H54 (cell line): Measurements from ENCODE around the gene RET.

Experiments used
- DNase-seq: peaks from one replicate; pipeline ENCODE4 v3.0.0; 2011; ENCODE audit warnings: low spot score, mixed read lengths; ENCODE audit not compliant: insufficient read length
- FAIRE-seq: peaks from 3 replicates; lab custom pipeline; 2011; peaks lifted over from hg19 to GRCh38; lab: Jason Lieb, UNC
- POLR2A ChIP-seq: IDR thresholded peaks from 2 replicates; pipeline ENCODE4 v1.6.1; 2011; ENCODE audit warnings: low read depth, mild to moderate bottlenecking, low read length

Gene RET

DNA sequence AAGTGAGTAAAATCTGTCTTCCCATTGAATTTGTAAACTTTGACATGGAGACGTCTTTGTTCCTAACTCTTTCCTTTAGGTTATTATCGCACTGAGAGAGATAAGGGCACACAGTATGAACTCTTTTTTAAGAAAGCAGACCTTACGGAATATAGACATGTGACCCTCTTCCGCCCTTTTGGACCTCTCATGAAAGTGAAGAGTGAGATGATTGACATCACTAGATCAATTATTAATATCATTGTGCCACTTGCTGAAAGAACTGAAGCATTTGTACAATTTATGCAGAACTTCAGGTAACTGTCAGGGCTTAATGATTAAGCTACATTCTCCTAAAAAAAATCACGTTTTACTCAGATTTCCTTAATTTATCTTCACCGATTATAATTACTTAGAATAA is 81.8 kb downstream of the RET start:
- DNase-seq = no peak
- no peak for FAIRE-seq
- TF ChIP-seq POLR2A = no peak

DNA sequence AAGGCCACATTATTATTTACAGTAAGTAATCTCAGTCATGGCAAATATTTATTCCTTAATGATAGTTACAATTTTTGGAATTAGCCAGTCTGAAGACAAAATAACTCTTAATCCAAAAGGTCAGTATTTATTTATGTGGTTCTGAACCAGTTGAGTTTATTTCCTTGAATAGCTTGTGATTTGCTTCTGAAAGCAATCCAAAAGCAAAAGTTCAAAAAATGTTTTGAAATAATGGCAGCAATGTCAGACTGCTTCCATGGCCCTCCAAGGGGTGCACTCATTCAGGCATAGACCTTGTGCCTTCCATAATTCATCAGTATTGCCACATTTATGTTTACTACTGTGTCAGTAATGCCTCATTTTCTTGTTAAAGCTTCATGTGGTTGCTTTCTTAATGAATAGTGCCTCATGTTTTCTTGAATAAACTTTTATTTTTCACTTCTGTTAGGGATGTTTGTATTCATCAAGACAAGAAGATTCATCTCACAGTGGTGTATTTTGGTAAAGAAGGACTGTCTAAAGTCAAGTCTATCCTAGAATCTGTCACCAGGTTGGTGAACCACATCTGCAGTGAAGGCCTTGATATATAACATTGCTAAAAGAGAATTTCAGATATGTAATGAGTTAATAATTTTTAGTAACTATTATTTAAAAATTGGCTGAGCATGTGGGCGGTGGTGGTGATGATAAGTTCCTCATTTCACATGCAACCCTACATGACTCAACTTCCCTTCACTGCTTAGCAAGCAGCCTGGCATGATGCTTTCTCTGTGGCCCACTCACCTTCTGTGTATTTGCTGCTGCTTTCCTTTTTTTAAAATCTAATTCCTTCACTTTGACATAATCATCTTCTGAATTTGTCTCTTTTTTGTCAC is 83.4 kb downstream of the RET start:
- FAIRE-seq = no peak
- TF ChIP-seq POLR2A = no peak
- no peak for DNase-seq

DNA sequence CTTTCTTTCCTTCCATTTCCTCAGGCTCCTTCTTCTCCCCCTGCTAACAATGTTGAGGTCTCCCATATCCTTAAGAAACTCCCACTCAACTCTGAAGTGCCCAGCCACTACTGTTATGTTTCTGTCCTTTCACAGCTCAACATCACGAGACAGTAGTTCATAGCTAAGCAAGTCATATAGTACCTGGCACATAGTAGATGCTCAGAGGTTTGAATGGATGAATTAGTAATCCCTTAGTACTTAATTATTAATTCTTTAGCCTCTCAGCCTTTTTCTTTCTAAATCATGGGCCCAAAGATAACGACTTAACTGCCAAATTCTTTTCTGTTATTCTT is 84.0 kb downstream of the RET start:
- no peak for FAIRE-seq
- no peak for TF ChIP-seq POLR2A
- no peak for DNase-seq

DNA sequence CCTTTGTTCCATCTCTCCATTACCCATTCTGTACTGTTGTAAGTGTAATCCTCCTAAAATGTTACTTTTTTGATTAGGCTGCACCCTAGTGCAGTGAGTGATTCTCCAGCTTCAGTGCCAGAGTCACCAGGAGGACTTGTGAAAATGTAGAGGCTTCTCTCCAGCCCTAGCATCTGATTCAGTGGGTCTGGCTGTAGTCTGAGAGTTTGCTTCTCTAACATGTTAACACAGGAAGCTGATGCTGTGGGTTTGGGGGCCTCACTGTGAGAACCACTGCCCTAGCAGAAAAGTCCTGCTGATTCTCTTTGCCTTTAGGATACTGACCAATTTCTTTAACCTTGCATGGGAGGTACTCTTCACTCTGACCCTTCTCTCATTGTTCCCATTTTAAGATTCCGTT is 85.7 kb downstream of the RET start:
- DNase-seq (no peak), FAIRE-seq (no peak)
- no peak for TF ChIP-seq POLR2A

DNA sequence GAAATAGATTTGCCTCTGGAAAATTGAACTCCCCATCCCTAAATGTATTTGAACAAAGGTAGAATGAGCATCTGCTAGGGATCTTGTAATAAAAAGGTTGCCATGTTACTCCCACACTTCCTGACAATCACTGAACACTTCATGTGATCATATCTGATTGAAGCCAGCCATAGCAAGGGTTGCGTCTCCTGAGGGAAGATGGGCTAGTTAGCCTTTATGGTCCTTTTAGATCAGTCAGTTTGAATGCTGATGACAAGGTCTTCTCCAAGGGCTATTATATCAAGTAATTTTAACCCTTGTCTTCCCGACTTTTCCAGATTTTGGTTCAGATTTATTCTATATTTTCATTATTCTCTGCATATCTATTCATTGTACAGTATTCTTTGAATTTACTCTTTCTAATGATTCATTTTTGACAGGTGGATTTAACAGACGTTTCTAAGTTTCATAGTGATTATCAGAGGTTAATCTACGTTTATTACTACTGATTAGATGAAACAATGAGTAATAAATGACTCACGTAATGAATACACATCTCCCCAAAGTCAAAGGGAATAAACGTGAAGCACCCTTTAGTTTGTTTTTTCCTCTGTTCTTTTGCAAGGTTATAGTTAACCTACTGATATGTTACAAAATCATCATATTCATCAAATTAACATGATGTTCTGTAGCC is 89.5 kb downstream of the RET start:
- DNase-seq = no peak
- FAIRE-seq = no peak
- no peak for TF ChIP-seq POLR2A

DNA sequence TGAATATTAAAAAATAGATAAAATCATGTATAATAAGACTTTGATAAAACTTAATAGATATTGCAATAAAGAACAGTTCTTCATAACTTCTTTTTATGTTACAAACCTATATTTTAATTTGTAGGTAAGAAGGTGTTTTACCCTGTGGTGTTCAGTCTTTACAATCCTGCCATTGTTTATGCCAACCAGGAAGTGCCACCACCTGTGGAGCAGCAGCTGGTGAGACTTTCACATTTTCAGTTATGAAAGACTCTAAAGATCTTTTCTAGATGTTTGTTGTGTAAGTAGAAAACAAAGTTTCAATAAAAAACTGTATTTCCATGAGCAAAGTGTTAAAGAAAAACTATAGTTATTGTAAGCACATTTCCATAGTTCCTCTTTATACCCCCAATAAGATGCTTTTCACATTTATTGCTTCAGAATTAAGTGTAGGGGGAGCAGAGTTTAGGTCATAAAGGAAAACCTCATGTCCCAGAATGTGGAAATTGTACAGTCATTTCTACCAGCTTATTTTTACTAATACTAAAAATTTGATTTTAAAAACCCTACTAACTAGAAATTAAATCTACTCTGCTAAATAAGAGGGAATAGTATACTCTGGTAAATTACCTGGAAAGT is 90.1 kb downstream of the RET start:
- DNase-seq = no peak
- no peak for FAIRE-seq
- TF ChIP-seq POLR2A = no peak

DNA sequence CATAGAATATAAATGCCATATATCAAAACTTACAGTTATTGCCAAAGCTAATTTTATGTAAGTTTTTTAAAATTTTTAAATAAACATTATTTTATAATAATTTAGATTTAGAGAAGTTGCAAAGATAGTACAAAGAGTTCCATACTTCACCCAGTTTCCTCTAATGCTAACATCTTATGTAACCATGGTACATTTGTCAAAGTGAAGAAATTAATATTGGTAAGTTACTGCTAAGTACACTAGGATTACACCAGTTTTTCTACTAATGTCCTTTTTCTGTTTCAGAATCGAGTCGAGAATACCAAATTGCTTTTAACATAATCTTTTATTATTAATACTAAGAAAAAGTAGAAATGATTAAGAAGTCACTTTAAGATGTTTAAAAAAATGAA is 90.6 kb downstream of the RET start:
- no peak for DNase-seq
- no peak for TF ChIP-seq POLR2A
- FAIRE-seq = no peak

DNA sequence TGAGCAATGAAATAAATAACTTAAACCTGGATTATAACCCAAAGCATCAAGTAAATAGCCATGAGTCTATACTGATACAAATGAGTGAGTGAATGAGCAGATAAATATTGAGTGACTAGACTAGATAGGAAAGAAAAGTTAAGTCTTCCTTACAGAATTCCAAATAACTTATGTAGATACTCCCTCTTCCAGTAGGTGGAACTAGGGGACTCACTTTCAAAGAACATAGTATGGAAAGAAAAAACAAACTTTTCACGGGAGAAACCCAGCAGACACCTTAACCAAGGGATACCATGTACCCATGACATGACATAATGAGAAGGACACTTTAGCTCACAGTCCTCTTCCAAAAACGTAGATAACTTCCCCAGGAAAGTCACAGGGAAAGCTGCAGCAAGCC is 93.6 kb downstream of the RET start:
- no peak for TF ChIP-seq POLR2A
- no peak for FAIRE-seq
- DNase-seq = no peak

DNA sequence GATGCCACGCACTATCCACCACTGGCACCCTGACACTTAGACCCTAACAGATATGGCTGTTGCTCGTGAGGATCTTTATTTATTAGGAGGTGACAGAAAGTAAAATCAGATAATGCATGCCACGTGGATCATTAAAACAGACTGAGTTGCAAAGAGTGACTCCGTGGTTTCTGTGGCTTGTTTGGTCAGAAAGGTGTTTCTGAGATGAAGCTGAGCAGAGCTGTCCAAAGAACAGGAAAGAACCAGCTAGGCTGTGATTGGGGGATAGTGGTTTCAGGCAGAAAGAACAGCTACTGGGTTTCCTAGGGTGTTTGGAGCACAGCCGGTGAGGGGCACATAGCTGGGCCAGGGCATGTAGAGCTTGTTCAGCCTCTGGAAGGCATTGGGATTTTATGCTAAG is 95.8 kb downstream of the RET start:
- DNase-seq (no peak), FAIRE-seq (no peak)
- TF ChIP-seq POLR2A = no peak

DNA sequence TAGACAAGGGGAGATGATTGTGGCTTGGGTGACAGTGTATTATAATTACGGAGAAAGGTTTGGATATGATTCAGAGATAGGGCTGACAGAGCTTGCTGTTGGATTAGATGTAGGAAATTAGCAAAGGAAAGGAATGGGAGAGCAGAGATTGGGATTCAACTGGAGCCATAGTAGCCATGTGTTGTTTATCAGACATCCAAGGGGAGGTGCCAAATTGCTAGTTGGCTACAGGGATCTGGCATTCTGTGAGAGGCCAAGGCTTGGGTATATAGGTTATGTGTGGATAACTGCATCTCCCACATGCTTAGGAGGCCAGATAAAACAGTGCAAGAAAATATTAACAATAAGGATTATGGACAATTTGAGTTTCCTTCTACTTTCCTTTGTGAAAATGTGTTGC is 96.3 kb downstream of the RET start:
- no peak for TF ChIP-seq POLR2A
- DNase-seq (no peak), FAIRE-seq (no peak)

DNA sequence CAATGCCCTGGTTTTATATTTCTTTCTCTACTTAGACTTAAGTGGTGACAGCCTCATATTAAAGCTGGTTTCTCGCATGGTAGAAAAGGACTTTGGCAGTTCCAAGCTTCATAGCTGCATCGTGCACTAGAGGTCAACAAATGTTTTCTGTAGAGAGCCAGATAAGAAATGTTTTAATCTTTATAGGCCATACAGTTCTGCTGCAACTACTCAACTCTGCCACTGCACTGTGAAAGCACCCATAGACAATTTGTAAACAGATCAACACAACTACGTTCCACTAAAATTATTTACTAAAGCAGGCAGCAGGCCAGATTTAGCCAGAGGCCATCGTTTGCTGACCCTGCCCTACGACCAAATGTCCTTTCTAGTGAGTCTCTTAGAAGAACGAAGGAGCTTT is 98.1 kb downstream of the RET start:
- DNase-seq (no peak), FAIRE-seq (no peak)

DNA sequence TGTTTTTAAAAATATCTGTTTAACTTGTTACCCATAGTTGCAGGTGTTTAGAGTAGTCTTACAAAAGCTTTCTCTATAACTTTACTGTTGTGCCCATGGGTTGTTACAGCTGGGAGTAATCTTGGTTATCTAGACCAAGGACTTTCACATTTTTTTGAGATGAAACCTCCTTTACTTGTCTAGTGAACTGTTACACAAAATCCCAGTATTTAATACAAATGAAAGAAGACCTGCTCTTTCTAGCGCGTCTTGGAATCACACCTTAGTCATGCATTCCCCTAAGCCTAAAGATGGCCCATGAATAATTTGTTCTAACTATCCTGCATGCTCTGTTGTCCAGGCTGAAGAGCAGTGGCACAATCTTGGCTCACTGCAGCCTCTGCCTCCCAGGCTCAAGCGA is 99.4 kb downstream of the RET start:
- FAIRE-seq = no peak
- no peak for DNase-seq

More for the DNA sequence above, 98.1 kb downstream of the RET start:
- no peak for TF ChIP-seq POLR2A

DNA sequence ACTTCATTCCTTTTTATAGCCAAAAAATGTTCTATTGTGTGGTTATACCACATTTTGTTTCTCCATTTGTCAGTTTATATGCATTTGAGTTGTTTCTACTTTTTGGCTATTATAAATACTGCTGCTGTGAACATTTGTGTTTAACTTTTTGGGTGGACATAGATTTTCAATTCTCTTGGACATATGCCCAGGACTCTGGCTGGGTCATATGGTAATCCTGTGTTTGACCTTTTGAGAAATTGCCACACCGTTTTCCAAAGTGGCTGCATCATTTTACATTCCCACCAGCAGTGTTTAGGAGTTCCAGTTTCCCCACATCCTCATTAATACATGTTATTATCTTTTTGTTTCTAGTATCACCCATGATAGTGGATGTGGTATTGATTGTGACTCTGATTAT is 100.7 kb downstream of the RET start:
- no peak for FAIRE-seq
- no peak for TF ChIP-seq POLR2A
- DNase-seq = no peak

More for the DNA sequence above, 99.4 kb downstream of the RET start:
- no peak for TF ChIP-seq POLR2A
